Spleen (tissue), 11 donors: Measurements from ENCODE around the gene TRPC4AP. TPM values are rescaled to one million over a fixed set of nuclear protein-coding genes. Genes with fewer than 3 reads are reported as not detected.
A peak's percentile ranks its signal among the peaks of the same experiment; 100 is the strongest.

ENCODE experiments used
- DNase-seq: peaks from one replicate; pipeline ENCODE4 v3.0.0-alpha.2; 2020
- H3K27ac ChIP-seq, 8 donors: fragments of 200-600 bp; sonication (generic) in 7 of 8; 1 replicate in 4 of 8; 2 replicates in 4 of 8; pipeline versions ENCODE4 v1.5.0 to v1.8.0; 2016 to 2021; ENCODE audit warnings: inconsistent platforms in 4 of 8, mild to moderate bottlenecking in 4 of 8, moderate library complexity in 1 of 8
- H3K27me3 ChIP-seq, 7 donors: fragments of 200-600 bp; sonication (generic) in 6 of 7; replicated peaks in 1 of 7; 1 replicate in 4 of 7; 2 replicates in 3 of 7; pipeline versions ENCODE4 v1.5.0 to v1.8.0; 2016 to 2021; ENCODE audit warnings: inconsistent platforms in 3 of 7, mild to moderate bottlenecking in 1 of 7
- H3K36me3 ChIP-seq, 6 donors: fragments of 200-600 bp; sonication (generic) in 5 of 6; 1 replicate in 4 of 6; 2 replicates in 2 of 6; pipeline versions ENCODE4 v1.5.0 to v1.8.0; 2016 to 2021; ENCODE audit warnings: inconsistent platforms in 2 of 6
- H3K4me1 ChIP-seq, 6 donors: fragments of 200-600 bp; sonication (generic) in 5 of 6; 1 replicate in 3 of 6; 2 replicates in 3 of 6; pipeline versions ENCODE4 v1.5.0 to v1.8.0; 2016 to 2021; ENCODE audit warnings: inconsistent platforms in 3 of 6
- H3K4me3 ChIP-seq, 8 donors: fragments of 200-600 bp; sonication (generic) in 7 of 8; 1 replicate in 4 of 8; 2 replicates in 4 of 8; pipeline versions ENCODE4 v1.5.0 to v1.8.0; 2016 to 2021; ENCODE audit warnings: inconsistent platforms in 4 of 8, mild to moderate bottlenecking in 4 of 8, moderate library complexity in 2 of 8
- H3K9me3 ChIP-seq, 8 donors: fragments of 200-600 bp; sonication (generic) in 7 of 8; 1 replicate in 4 of 8; 2 replicates in 4 of 8; pipeline versions ENCODE4 v1.5.0 to v1.8.0; 2016 to 2021; ENCODE audit warnings: inconsistent platforms in 4 of 8
- POLR2A ChIP-seq, 3 donors: fragments of 450-650 bp; IDR thresholded peaks; one replicate each; pipeline ENCODE4 v1.5.1; 2017; ENCODE audit warnings: antibody characterized with exemption in 3 of 3, mild to moderate bottlenecking in 1 of 3
- POLR2AphosphoS5 ChIP-seq, 3 donors: sonication (generic); formaldehyde crosslinking; IDR thresholded peaks; one replicate each; pipeline ENCODE4 v1.5.1; 2017; ENCODE audit warnings: antibody characterized with exemption in 3 of 3
- WGBS, 5 donors: extraction: QIAGEN DNeasy Blood & Tissue Kit in 3 of 5; methylation state at CpG; one replicate each; pipeline versions ENCODE4 v1.1.5 to v1.1.7; 2013 to 2018; 5-methylcytosine and 5-hydroxymethylcytosine counted together
- intact Hi-C: fragments of 100-400 bp; cut with DNase I; formaldehyde crosslinking; loops from one replicate; pipeline ENCODE4 v1.15.0; 2023; ENCODE audit warnings: low total_unique reads
- polyA plus RNA-seq, 3 donors: library from polyadenylated mRNA; stranded (reverse); fragments of 200-250 nt; gene quantifications; one replicate each; pipeline ENCODE4 v1.2.1, GENCODE V29; 2013
- total RNA-seq, 7 donors: library from RNA; depleted of rRNA in 3 of 7; stranded (reverse); fragments of >200 nt in 3 of 7; fragmentation: NEBNext Ultra II Directional in 4 of 7; extraction: Animal tissue kit (Norgen Biotek cat#: 25700) in 4 of 7; gene quantifications; one replicate each; pipeline versions ENCODE4 v1.1.0 to v1.2.1, GENCODE V29; 2016 to 2021
- TF ChIP-seq, protein P1 (sequence below), 11 experiments: fragments of 200-600 bp in 7 of 11; fragments of 450-650 bp in 4 of 11; sonication (generic) in 4 of 11; IDR thresholded peaks in 8 of 11; conservative IDR thresholded peaks in 3 of 11; 1 replicate in 7 of 11; 2 replicates in 4 of 11; pipeline versions ENCODE4 v1.4.0 to v1.8.0; 2016 to 2021; ENCODE audit warnings: antibody characterized with exemption in 11 of 11, inconsistent platforms in 4 of 11, mild to moderate bottlenecking in 1 of 11
- donor health status: healthy with polysubstance abuse.
- donor health status: DM: no; HTN: no; CAD: no; lungs with moderate emphysema.
- donor health status: DM: no; HTN: no; CAD: no.
- donor health status: Bipolar disorder and iron deficiency.
- donor health status: healthy.
- donor health status: DM: no; HTN: no; CAD: no.
- donor health status: DM: yes; HTN: yes; CAD: no.

Gene TRPC4AP
- total and polyA plus RNA-seq, 10 donors = 26.3 to 81.7 (median 64.9) TPM

DNA sequence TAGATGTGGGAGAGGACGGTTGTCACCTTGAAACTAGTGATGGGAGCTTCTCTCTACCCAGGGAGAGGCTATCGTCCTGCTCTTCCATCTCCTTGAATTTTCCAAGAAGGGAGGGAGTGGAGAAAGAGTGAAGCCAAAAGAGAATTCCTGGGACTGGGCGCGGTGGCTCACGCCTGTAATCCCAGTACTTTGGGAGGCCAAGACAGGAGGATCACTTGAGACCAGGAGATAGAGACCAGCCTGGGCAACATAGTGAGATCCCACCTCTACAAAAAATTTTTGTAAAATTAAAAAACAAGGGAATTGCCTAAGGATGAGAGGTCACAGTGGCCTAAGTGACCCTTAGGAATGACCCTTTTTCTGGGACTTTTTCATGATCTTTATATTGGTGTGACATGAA, 128.1 kb downstream of the TRPC4AP start:
- intact Hi-C loops = no loop called here
- no peaks in the 10 kb centered on the region for H3K27me3 ChIP-seq
- peaks cover 0 to 4% (median 0%) of the 10 kb centered on the region in 6 donors for H3K4me1 ChIP-seq
- no peak overlapping the region for H3K27ac ChIP-seq
- H3K4me3 ChIP-seq = no peak overlapping the region
- H3K36me3 ChIP-seq = no peaks in the 10 kb centered on the region
- DNase-seq = no peak
- TF ChIP-seq POLR2AphosphoS5 (IDR thresholded peaks at IDR 0.05) (no peak), POLR2A (IDR thresholded peaks at IDR 0.05) (no peak)
- TF ChIP-seq, protein P1, sequence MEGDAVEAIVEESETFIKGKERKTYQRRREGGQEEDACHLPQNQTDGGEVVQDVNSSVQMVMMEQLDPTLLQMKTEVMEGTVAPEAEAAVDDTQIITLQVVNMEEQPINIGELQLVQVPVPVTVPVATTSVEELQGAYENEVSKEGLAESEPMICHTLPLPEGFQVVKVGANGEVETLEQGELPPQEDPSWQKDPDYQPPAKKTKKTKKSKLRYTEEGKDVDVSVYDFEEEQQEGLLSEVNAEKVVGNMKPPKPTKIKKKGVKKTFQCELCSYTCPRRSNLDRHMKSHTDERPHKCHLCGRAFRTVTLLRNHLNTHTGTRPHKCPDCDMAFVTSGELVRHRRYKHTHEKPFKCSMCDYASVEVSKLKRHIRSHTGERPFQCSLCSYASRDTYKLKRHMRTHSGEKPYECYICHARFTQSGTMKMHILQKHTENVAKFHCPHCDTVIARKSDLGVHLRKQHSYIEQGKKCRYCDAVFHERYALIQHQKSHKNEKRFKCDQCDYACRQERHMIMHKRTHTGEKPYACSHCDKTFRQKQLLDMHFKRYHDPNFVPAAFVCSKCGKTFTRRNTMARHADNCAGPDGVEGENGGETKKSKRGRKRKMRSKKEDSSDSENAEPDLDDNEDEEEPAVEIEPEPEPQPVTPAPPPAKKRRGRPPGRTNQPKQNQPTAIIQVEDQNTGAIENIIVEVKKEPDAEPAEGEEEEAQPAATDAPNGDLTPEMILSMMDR (IDR thresholded peaks at IDR 0.05 in 8 of 11, conservative IDR thresholded peaks at IDR 0.05 in 3 of 11) = no peak
- WGBS, 5 donors = 88 to 97% (median 94%) methylated on average over 5 of the region's 5 CpGs
- H3K9me3 ChIP-seq = no peaks in the 10 kb centered on the region

GRCh38 chr20:34956751-34957472, 135.7 kb downstream of the TRPC4AP start:
- H3K4me3 ChIP-seq = no peak overlapping the region
- DNase-seq = no peak
- H3K27me3 ChIP-seq = no peaks in the 10 kb centered on the region
- H3K4me1 ChIP-seq = peaks cover 3 to 32% (median 19%) of the 10 kb centered on the region in 6 donors
- no peaks in the 10 kb centered on the region for H3K36me3 ChIP-seq
- 91 to 95% (median 94%) methylated on average over 21 of the region's 21 CpGs for WGBS, 5 donors
- H3K27ac ChIP-seq = no peak overlapping the region
- intact Hi-C loops = loop anchor here (5.0 kb wide), 1 partner anchor 85 kb away; the partner anchor contains the start of gene GGT7
- H3K9me3 ChIP-seq = no peaks in the 10 kb centered on the region
- TF ChIP-seq, protein P1 (IDR thresholded peaks at IDR 0.05 in 8 of 11, conservative IDR thresholded peaks at IDR 0.05 in 3 of 11) = no peak
- TF ChIP-seq POLR2A (IDR thresholded peaks at IDR 0.05) = no peak
- no peak for TF ChIP-seq POLR2AphosphoS5 (IDR thresholded peaks at IDR 0.05)

GRCh38 chr20:34956041-34956458, 136.6 kb downstream of the TRPC4AP start:
- DNase-seq = no peak
- Histone ChIP-seq H3K4me3 (peak overlapping the region; percentile 59 to 81 (median 74)), H3K4me1 (peaks cover 3 to 32% (median 19%) of the 10 kb centered on the region in 6 donors), H3K36me3 (peaks cover 0 to 8% (median 3%) of the 10 kb centered on the region in 6 donors), H3K9me3 (no peaks in the 10 kb centered on the region), H3K27ac (peak overlapping the region; percentile 43 to 94 (median 89)), H3K27me3 (no peaks in the 10 kb centered on the region)
- 16 to 20% (median 18%) methylated on average over 6 of the region's 6 CpGs for WGBS, 5 donors
- TF ChIP-seq POLR2A (IDR thresholded peaks at IDR 0.05) = no peak
- TF ChIP-seq, protein P1 (IDR thresholded peaks at IDR 0.05 in 8 of 11, conservative IDR thresholded peaks at IDR 0.05 in 3 of 11) = peak in 6 of 11 experiments; percentile 2 to 35 (median 22)
- intact Hi-C loops = loop anchor here (5.0 kb wide), 1 partner anchor 84 kb away; the partner anchor contains the start of gene GGT7
